Peyer's patch (tissue), 4 donors: ENCODE measurements around the gene CELF3.

Experiments
- POLR2A ChIP-seq, 2 donors: fragments of 450-650 bp; IDR thresholded peaks; one replicate each; pipeline ENCODE4 v1.5.1; 2017; ENCODE audit warnings: antibody characterized with exemption in 2 of 2, mild to moderate bottlenecking in 2 of 2, moderate library complexity in 2 of 2
- TF ChIP-seq, protein P1 (sequence below), 6 experiments: fragments of 450-650 bp in 4 of 6; fragments of 200-600 bp in 2 of 6; sonication (generic) in 1 of 6; IDR thresholded peaks; one replicate each; pipeline ENCODE4 v1.5.1; 2017 to 2019; ENCODE audit warnings: antibody characterized with exemption in 6 of 6, mild to moderate bottlenecking in 3 of 6, moderate library complexity in 1 of 6

GRCh38 chr1:151718011-151718431 lies 1.4 kb upstream of the CELF3 start:
- TF ChIP-seq, protein P1, sequence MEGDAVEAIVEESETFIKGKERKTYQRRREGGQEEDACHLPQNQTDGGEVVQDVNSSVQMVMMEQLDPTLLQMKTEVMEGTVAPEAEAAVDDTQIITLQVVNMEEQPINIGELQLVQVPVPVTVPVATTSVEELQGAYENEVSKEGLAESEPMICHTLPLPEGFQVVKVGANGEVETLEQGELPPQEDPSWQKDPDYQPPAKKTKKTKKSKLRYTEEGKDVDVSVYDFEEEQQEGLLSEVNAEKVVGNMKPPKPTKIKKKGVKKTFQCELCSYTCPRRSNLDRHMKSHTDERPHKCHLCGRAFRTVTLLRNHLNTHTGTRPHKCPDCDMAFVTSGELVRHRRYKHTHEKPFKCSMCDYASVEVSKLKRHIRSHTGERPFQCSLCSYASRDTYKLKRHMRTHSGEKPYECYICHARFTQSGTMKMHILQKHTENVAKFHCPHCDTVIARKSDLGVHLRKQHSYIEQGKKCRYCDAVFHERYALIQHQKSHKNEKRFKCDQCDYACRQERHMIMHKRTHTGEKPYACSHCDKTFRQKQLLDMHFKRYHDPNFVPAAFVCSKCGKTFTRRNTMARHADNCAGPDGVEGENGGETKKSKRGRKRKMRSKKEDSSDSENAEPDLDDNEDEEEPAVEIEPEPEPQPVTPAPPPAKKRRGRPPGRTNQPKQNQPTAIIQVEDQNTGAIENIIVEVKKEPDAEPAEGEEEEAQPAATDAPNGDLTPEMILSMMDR (IDR thresholded peaks at IDR 0.05): no peak
- TF ChIP-seq POLR2A (IDR thresholded peaks at IDR 0.05): no peak
